ENCODE data around the gene FGFR2. TPM values are rescaled to one million over a fixed set of nuclear protein-coding genes. Genes with fewer than 3 reads are reported as not detected.

Gene FGFR2
- total and polyA plus RNA-seq, 12 donors, result 19.5 to 79.2 (median 39.3) TPM

- Histone ChIP-seq H3K9me3 (replicated peaks in 1 of 3) (no peaks in the 10 kb centered on the region), H3K27me3 (no peaks in the 10 kb centered on the region), H3K27ac (peak overlapping the region in 2 of 5 donors; percentile 42 to 61), H3K4me3 (no peak overlapping the region), H3K36me3 (replicated peaks in 1 of 2) (no peaks in the 10 kb centered on the region), H3K4me1 (replicated peaks in 1 of 2) (peaks cover 13 to 27% of the 10 kb centered on the region in 2 donors)
- TF ChIP-seq CTCF (IDR thresholded peaks at IDR 0.05), result no peak
- TF ChIP-seq POLR2A (IDR thresholded peaks at IDR 0.05), result no peak
- DNase-seq, result no peak
- WGBS, 4 donors, result 74 to 84% (median 80%) methylated on average over 13 to 20 of the region's 20 CpGs
- intact Hi-C loops (cut with DNase I), result no loop called here
Observed at GRCh38 chr10:121593281-121594075, 4.8 kb downstream of the FGFR2 start.

DNA sequence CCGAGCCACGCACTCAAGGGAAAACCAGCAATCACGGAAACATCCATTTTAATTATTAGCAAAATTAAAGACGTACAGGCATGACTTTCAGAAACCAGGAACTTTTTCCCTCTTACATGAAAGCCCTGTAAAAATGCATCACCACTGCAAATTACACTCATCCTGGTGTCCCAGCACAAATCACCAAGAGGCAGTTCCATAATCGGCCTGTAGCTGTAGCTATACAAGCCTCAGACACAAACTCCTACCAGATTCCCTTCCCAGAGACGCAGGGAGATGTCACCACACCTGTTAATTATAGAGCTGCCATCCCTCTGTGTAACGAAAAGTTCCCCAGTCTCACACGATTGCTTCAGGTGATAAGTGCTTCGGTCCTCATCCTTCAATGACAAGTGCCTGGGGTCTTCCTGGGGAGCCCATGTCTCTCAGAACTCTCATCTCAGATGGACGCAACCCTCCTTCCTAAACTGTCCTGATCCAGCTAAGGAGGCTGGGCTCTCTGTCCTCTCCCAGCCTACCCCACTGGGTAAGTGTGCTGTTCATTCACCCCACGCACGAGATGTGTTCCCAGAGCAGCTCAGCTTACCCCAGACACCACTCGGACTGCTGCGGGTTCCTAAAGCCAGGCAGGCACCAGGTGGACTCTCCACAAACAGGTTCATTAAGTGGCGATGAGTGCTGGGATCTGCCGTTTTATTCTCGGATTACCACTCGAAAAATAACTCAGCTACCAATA, 5.9 kb downstream of the FGFR2 start:
- no peaks in the 10 kb centered on the region for H3K27me3 ChIP-seq
- TF ChIP-seq CTCF (IDR thresholded peaks at IDR 0.05) (no peak), POLR2A (IDR thresholded peaks at IDR 0.05) (no peak)
- H3K9me3 ChIP-seq (replicated peaks in 1 of 3), result no peaks in the 10 kb centered on the region
- no peak for DNase-seq
- peaks cover 13 to 27% of the 10 kb centered on the region in 2 donors for H3K4me1 ChIP-seq (replicated peaks in 1 of 2)
- WGBS, 4 donors, result 82 to 92% (median 84%) methylated on average over 18 of the region's 18 CpGs
- intact Hi-C loops (cut with DNase I), result no loop called here
- no peak overlapping the region for H3K4me3 ChIP-seq
- H3K36me3 ChIP-seq (replicated peaks in 1 of 2), result no peaks in the 10 kb centered on the region
- H3K27ac ChIP-seq, result no peak overlapping the region

GRCh38 chr10:121591186-121591585, 7.1 kb downstream of the FGFR2 start:
- intact Hi-C loops (cut with DNase I), result no loop called here
- TF ChIP-seq CTCF (IDR thresholded peaks at IDR 0.05) (no peak), POLR2A (IDR thresholded peaks at IDR 0.05) (no peak)
- no peaks in the 10 kb centered on the region for H3K27me3 ChIP-seq
- DNase-seq, result no peak
- H3K36me3 ChIP-seq (replicated peaks in 1 of 2), result no peaks in the 10 kb centered on the region
- no peaks in the 10 kb centered on the region for H3K9me3 ChIP-seq (replicated peaks in 1 of 3)
- 45 to 60% (median 54%) methylated on average over 6 of the region's 6 CpGs for WGBS, 4 donors
- H3K4me3 ChIP-seq, result no peak overlapping the region
- peaks cover 13 to 27% of the 10 kb centered on the region in 2 donors for H3K4me1 ChIP-seq (replicated peaks in 1 of 2)
- no peak overlapping the region for H3K27ac ChIP-seq

DNA sequence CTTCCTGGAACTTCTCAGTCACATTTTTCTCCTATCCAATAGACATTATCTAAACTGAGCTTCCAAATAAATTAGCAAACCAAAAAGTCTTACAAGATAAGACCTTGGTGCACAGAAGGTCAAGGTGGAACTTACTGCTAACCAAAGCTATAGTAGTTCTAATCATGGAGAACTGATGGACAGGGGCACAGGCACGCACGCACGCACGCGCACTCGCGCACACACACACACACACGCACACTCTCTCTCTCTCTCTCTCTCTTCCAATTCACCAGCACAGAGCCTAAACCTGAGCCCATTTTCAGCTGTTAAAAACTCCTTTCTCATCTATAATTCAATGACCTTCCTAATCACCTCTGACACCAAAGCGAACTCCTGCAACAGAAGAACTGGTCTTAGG, 7.5 kb downstream of the FGFR2 start:
- DNase-seq, result no peak
- Histone ChIP-seq H3K27ac (peak overlapping the region in 1 of 5 donors; percentile 12), H3K9me3 (replicated peaks in 1 of 3) (no peaks in the 10 kb centered on the region), H3K36me3 (replicated peaks in 1 of 2) (no peaks in the 10 kb centered on the region), H3K4me3 (no peak overlapping the region), H3K27me3 (no peaks in the 10 kb centered on the region), H3K4me1 (replicated peaks in 1 of 2) (peaks cover 13 to 26% of the 10 kb centered on the region in 2 donors)
- no peak for TF ChIP-seq POLR2A (IDR thresholded peaks at IDR 0.05)
- no peak for TF ChIP-seq CTCF (IDR thresholded peaks at IDR 0.05)
- 69 to 81% (median 74%) methylated on average over 9 of the region's 9 CpGs for WGBS, 4 donors
- intact Hi-C loops (cut with DNase I), result no loop called here
